Left ventricle myocardium superior (tissue), 1 donor: ENCODE results near the gene RUVBL2. TPM values are rescaled to one million over a fixed set of nuclear protein-coding genes. Genes with fewer than 3 reads are reported as not detected.

ENCODE experiments used
- ATAC-seq: fragments of 200-7000 bp; cut with Tn5 transposase; one replicate; pipeline ENCODE4 v1.9.1; 2020; ENCODE audit warnings: mild to moderate bottlenecking, moderate library complexity
- DNase-seq: peaks from one replicate; pipeline ENCODE4 v3.0.0-alpha.2; 2020
- intact Hi-C: fragments of 100-400 bp; cut with micrococcal nuclease; formaldehyde crosslinking; loops from one replicate; pipeline ENCODE4 v1.11.0; 2022
- total RNA-seq: library from RNA; stranded (reverse); fragmentation: NEBNext Ultra II Directional; extraction: Animal tissue kit (Norgen Biotek cat#: 25700); gene quantifications from one replicate; pipeline ENCODE4 v1.2.1, GENCODE V29; 2021
- donor health status: DM: no; HTN: yes; CAD: no; lungs with severe emphysema.

Gene RUVBL2
- total RNA-seq, 1 donor from 2014 or later: 44.4 TPM

- intact Hi-C loops: no loop called here
- ATAC-seq (no peak), DNase-seq (no peak)
These were observed 8.0 kb upstream of the RUVBL2 start for GRCh38 chr19:48985711-48986110.

GRCh38 chr19:48986211-48986610, 7.5 kb upstream of the RUVBL2 start:
- ATAC-seq (no peak), DNase-seq (no peak)
- intact Hi-C loops: no loop called here

- intact Hi-C loops: no loop called here
- DNase-seq (no peak), ATAC-seq (no peak)
These were observed 6.4 kb upstream of the RUVBL2 start for GRCh38 chr19:48987323-48987722.

- intact Hi-C loops: no loop called here
- ATAC-seq: no peak
- DNase-seq: no peak
These were observed 5.4 kb upstream of the RUVBL2 start for GRCh38 chr19:48988286-48988685.

- intact Hi-C loops: no loop called here
- DNase-seq (no peak), ATAC-seq (no peak)
These were observed 4.8 kb upstream of the RUVBL2 start for GRCh38 chr19:48988860-48989259.

- intact Hi-C loops: no loop called here
- ATAC-seq (peak; percentile 7), DNase-seq (peak; percentile 63)
These were observed 3.9 kb upstream of the RUVBL2 start for GRCh38 chr19:48989701-48990291.

- ATAC-seq (no peak), DNase-seq (no peak)
- intact Hi-C loops: no loop called here
These were observed 3.3 kb upstream of the RUVBL2 start for GRCh38 chr19:48990400-48990799.

- intact Hi-C loops: no loop called here
- ATAC-seq: no peak
These were observed 2.6 kb upstream of the RUVBL2 start for GRCh38 chr19:48991011-48991609.

GRCh38 chr19:48991873-48992580, 1.7 kb upstream of the RUVBL2 start:
- intact Hi-C loops: no loop called here
- DNase-seq (peak; percentile 61), ATAC-seq (peak; percentile 60)

More at GRCh38 chr19:48991011-48991609, 2.6 kb upstream of the RUVBL2 start:
- DNase-seq: no peak

GRCh38 chr19:48992581-48993174, 1.0 kb upstream of the RUVBL2 start:
- DNase-seq (no peak), ATAC-seq (peak; percentile 2)
- intact Hi-C loops: no loop called here

GRCh38 chr19:48994035-48994386, 324 bp downstream of the RUVBL2 start:
- no peak for DNase-seq
- intact Hi-C loops: no loop called here
- no peak for ATAC-seq

GRCh38 chr19:48997972-48998371, 4.3 kb downstream of the RUVBL2 start:
- ATAC-seq: no peak
- intact Hi-C loops: no loop called here
- DNase-seq: no peak

GRCh38 chr19:48999481-49000325, 6.0 kb downstream of the RUVBL2 start:
- peak; percentile 42 for ATAC-seq

GRCh38 chr19:49004133-49004532, 10.4 kb downstream of the RUVBL2 start:
- ATAC-seq (no peak), DNase-seq (no peak)
- intact Hi-C loops: no loop called here

More at GRCh38 chr19:48999481-49000325, 6.0 kb downstream of the RUVBL2 start:
- intact Hi-C loops: no loop called here
- peak; percentile 60 for DNase-seq

- intact Hi-C loops: no loop called here
- DNase-seq (no peak), ATAC-seq (no peak)
These were observed 11.4 kb downstream of the RUVBL2 start for GRCh38 chr19:49004964-49005614.

GRCh38 chr19:49006905-49007304, 13.2 kb downstream of the RUVBL2 start:
- intact Hi-C loops: no loop called here
- DNase-seq (no peak), ATAC-seq (no peak)

- no peak for ATAC-seq
- DNase-seq: no peak
- intact Hi-C loops: no loop called here
These were observed 16.1 kb downstream of the RUVBL2 start for GRCh38 chr19:49009828-49010227.

GRCh38 chr19:49010453-49010852, 16.8 kb downstream of the RUVBL2 start:
- intact Hi-C loops: no loop called here

GRCh38 chr19:49011194-49011593, 17.5 kb downstream of the RUVBL2 start:
- intact Hi-C loops: no loop called here
- DNase-seq (no peak), ATAC-seq (no peak)

More at GRCh38 chr19:49010453-49010852, 16.8 kb downstream of the RUVBL2 start:
- ATAC-seq (no peak), DNase-seq (no peak)
